Fibroblast of skin of abdomen (primary cell): ENCODE data around the gene SAAL1.
A peak's percentile ranks its signal among the peaks of the same experiment; 100 is the strongest.

Source experiments
- DNase-seq: peaks from one replicate; pipeline ENCODE4 v3.0.0-alpha.2; 2013

The SAAL1 gene

DNA sequence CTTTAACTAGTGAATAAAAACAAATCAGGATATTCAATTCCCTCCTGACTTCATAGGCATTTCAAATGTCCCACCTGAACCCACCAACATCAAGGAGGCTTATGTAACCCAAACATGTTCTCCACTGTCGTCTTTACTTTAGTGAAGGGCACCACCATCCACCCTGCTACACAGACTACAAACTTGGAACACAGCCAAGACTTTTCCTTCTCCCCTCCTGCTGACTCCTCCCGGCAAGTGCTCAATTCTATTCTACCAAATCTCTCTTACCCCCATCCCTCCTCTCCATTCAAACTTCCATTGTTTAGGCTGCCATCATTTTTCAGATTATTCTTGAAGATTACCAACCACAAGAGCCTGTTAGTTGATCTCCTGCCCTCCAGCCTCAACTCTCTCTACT, 24.3 kb downstream of the SAAL1 start:
- no peak for DNase-seq

DNA sequence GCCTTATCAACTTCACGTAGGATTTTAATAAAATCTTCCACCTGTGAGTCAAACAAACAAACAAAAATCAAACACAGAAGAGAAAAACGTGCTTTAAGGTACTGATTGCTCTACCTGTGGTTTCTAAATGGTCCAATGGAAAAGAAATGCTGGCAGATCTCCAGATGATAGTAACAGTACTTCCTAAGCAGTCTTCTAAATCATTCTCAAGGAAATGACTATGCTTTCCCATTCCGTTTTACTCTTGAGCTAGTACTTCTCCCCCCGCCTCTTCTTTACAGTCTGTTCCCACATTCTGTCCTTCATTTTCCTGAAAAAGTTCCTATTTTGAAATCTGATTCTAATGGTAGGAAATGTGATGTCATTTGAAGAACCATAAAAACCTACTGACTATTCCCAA, 25.4 kb downstream of the SAAL1 start:
- no peak for DNase-seq

GRCh38 chr11:18078909-18079308, 27.0 kb downstream of the SAAL1 start:
- DNase-seq, result no peak

GRCh38 chr11:18075444-18075843, 30.4 kb downstream of the SAAL1 start:
- DNase-seq, result no peak

GRCh38 chr11:18071098-18071705, 34.7 kb downstream of the SAAL1 start:
- no peak for DNase-seq

DNA sequence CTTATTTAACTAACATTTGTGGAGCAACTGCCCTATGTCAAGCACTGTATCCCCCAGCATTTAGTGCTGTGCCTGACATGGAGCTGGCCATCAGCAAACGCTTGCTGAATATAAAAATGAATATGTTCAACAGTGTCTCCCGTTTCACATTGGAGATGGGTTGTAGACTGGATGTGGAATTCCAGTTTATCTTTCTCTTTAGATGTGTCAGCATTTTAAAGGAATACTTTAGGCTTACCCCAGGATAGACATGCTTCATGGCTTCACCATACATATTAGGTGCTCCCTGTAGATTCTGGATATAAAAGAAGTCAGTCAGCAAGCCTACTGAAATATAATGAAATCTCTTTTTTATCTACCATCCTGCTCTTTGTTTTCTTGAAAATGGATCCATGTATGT, 38.5 kb downstream of the SAAL1 start:
- DNase-seq, result no peak

DNA sequence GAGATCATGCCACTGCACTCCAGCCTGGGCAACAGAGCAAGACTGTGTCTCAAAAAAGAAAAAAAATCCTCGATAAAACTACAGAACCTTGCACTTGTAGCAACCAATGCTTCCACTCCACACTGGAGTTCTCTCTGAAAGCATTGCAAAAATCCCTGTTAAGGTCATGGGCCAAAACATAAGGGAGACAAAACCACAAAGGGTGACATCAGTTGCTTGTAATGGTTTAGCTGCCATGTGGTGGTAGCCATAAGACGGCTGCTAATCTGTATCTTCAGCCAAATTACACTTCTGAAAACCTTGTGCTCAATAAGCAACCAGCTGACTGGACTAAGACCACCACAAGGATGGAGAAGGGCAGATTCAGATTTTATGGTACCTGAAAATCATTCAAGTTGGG, 39.3 kb downstream of the SAAL1 start:
- no peak for DNase-seq

DNA sequence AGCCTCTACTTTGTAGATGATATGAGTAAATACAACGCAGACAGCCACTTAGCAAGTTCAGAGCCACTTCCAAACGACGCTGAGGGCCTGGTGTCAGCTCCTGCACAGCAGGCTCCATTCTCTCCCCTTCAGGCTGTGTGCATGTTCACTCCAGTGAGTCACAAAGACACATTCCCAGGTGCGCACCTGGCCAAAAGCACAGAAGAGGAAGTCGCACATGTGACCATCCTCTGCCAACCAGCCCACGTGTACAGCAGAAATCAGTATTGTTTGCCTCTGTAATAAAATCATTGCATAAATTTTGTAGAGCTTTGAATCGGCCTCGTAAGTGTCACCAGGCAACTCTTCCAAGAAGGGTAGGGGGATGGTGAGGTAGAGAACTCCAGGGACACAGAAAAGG, 40.3 kb downstream of the SAAL1 start:
- DNase-seq, result no peak

GRCh38 chr11:18064450-18065054, 41.3 kb downstream of the SAAL1 start:
- no peak for DNase-seq

- DNase-seq, result no peak
Observed at GRCh38 chr11:18063862-18064434, 41.9 kb downstream of the SAAL1 start.

- DNase-seq, result no peak
Observed at GRCh38 chr11:18063125-18063524, 42.8 kb downstream of the SAAL1 start.

DNA sequence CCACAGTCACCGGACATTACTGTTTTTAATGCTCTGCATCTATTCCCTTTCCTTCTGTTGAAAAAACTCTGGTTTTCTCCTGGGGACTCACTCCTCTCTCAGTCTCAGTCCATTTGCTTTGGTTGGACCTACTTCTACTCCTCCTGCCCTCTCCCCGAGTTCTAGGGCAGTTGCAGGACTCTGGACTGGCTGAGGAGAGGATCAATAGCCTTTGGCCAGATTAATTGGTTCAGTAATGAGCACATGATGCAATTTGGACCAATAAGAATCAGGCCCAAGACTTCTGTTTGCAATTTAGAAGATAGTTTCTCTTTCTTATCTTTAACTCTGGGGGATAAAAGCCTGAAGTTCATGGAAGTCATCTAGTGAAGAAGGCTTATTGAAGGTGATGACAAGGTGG, 44.5 kb downstream of the SAAL1 start:
- DNase-seq, result no peak

DNA sequence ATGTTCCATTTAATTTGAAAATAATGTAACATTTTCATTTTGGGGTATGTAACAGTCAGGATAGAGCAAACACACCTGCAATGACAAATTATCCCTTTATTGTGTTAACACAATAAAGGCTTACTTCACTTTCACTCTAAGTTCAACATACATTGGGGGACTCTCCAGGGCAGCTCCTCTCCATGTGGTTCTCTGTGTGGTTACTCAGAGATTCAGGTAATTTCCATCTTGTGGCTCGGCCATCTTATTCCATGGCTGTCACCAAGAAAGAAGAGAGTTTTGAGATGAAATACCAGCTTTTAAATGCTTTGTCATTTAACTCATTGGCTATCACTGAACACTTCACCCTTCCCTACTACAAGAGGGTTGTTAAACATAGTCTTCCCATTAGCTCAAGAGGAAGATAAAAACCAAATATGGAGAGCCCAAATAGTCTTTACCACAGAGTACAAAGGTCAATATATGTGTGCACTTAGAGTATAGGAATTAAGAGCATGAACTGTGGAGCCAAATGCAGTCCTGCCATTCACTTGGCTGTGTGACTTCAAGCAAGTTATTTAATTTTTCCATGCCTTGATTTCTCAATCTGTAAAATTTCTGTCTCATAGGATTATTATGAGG, 49.2 kb downstream of the SAAL1 start:
- DNase-seq, result no peak

- no peak for DNase-seq
Observed at GRCh38 chr11:18054511-18055103, 51.3 kb downstream of the SAAL1 start.

- no peak for DNase-seq
Observed at GRCh38 chr11:18050848-18051247, 55.0 kb downstream of the SAAL1 start.

DNA sequence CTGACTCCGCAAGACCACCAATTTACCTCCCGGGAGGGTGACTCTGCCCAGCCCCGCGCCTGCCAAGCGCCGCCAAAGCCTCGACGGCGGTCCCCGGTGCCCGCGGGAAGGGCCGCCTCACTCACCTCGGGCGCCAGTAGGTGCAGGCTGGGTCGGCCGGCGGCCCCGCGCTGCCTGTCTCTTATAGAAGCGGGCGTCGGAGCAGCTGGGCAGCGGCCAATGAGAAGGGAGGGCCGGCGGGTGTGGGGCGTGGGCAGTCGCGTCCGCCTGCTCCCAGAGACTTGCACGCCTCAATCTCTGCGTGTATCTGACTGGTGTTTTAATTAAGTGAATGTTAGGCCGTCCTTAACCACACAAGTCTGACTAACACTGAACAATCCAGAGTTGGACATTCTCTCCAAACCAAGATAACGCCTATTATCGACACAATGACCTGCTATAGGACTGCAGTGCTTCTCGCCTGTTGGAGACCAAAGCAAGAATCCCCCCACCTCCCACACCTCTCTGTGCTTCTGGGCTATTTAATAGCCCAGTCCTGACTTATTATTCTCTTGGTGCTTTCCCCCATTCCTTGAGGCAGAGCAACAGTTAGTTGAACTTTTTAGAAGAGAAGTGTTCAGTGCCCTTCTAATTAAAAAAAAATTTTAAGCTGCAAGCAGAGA, 59.6 kb downstream of the SAAL1 start, which contains the start of gene TPH1:
Gene TPH1 (minus strand): TSS at position 154 of the 662 bp plus-strand sequence. CDS start 5,507 bp downstream, outside the sequence.
- DNase-seq, result peak; percentile 8

- DNase-seq, result no peak
Observed at GRCh38 chr11:18036456-18036855, 69.4 kb downstream of the SAAL1 start.
